HL-60/S4 (cell line): Measurements from ENCODE around the gene PRKAB1.
"Not testable (repeated sequence)": the region's sequence is repeated elsewhere in the genome, so short reads cannot be mapped to it uniquely, and the experiment has no call there.

Experiments used
- in situ Hi-C: fragments of 300-500 bp; cut with MboI; formaldehyde crosslinking; loops from 2 replicates; pipeline ENCODE4 v1.14.3; 2022; ENCODE audit warnings: low sequenced_read_pairs

PRKAB1 gene, protein sequence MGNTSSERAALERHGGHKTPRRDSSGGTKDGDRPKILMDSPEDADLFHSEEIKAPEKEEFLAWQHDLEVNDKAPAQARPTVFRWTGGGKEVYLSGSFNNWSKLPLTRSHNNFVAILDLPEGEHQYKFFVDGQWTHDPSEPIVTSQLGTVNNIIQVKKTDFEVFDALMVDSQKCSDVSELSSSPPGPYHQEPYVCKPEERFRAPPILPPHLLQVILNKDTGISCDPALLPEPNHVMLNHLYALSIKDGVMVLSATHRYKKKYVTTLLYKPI

DNA sequence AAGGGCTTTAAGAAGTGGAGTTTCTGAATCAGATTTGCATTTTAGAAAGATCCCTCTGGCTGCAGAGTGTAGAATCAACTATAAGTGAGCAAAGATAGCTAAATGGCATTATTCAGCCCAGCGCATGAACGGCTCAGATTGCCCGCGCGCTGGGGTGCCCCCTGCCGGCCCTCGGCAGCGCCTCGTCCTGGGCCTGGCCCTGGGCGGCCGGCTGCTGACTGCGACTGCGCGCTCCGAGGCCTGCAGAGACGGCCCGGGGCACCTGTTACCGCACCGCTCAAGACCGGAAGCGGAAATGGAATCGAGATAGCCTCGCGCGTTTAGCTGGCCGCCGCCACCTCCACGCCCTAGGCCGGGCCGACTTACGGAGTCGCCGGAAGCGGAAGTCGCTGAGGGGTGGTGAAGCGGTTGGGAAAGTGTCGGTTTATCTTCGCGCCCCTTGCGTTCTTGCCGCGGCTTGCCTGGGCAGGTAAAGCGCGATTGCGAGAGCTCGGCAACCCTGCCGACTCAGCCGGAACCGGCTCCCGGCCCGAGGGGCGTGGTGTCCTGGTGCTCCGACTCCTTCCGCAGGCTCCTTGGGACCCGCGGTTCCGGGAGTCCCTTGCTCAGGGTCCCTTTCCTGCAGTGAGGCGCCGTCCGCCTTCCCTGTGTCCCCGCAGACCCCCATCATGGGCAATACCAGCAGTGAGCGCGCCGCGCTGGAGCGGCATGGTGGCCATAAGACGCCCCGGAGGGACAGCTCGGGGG is at the start of gene PRKAB1:
TSS of gene PRKAB1 (plus strand) at position 557 of the 747 bp plus-strand sequence. CDS start at position 669, 112 bp downstream.
- in situ Hi-C loops = no loop called here

DNA sequence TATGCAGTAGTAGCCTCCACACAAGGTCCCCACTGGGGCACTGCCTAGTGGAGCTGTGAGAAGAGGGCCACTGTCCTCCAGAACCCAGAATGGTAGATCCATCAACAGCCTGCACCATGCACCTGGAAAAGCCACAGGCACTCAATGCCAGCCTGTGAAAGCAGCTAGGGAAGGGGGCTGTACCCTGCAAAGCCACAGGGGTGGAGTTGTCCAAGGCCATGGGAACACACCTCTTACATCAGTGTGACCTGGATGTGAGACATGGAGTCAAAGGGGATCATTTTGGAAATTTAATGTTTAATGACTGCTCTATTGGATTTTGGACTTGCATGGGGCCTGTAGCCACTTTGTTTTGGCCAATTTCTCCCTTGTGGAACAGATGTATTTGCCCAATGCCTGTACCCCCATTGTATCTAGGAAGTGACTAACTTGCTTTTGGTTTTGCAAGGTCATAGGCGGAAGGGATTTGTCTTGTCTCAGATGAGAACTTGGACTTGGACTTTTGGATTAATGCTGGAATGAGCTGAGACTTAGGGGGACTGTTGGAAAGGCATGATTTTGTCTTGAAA is 49.5 kb upstream of the PRKAB1 start:
- in situ Hi-C loops = not testable (repeated sequence)

DNA sequence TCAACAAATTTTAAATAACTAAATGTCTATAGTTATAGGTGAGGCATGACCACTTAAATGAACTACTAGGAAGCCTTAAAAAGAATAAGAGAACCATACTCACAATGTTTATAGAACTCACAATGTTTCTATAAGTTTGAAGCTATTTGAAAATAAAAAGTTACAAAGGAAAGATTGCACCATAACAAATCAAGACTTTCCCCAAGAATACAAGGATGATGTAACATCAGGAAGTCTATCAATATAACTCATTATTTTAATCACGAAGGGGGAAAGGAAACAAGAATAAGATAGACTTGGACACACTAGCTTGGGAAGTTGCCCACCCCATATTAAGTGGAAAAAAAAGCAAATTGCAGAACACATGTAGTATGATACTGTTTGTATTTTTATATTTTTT is 47.4 kb upstream of the PRKAB1 start:
- in situ Hi-C loops = no loop called here

DNA sequence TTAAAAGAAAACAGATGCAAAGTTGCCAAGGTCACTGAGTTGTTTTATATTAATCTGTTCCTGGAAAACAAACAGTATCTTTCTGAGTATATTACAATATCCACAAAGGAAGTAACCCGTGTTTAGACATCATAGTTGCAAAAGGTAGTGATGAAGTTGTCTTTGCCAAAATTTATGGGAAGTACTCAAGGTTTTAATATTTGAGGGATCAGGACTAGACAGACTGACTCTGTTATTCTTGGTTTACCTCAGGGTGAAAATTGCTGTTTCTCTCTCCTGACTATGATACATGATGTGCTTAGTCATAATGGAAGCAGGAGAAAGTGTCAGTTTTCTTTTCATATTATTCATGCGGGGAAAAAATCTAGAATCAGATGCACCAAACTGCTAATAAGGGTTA is 46.1 kb upstream of the PRKAB1 start:
- in situ Hi-C loops = no loop called here

DNA sequence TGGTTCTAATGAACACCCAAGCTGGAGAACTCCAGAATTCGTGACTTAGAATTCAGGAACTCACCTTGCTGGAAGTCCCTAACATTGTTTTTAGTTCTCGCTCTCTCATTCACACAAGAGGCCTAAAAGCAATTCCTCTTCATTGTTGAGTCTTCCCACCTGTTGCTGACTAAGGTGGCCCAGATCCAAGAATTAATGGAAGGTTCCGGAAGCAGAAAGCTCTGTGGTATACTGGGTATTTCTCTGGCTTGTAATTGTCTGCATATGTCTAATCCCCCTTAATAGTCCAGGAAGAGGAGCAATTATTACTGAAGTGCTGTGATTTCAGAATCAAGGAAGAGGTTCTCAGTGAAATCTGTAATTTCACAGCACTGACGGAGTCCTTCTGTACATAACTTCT is 43.0 kb upstream of the PRKAB1 start:
- in situ Hi-C loops = no loop called here

DNA sequence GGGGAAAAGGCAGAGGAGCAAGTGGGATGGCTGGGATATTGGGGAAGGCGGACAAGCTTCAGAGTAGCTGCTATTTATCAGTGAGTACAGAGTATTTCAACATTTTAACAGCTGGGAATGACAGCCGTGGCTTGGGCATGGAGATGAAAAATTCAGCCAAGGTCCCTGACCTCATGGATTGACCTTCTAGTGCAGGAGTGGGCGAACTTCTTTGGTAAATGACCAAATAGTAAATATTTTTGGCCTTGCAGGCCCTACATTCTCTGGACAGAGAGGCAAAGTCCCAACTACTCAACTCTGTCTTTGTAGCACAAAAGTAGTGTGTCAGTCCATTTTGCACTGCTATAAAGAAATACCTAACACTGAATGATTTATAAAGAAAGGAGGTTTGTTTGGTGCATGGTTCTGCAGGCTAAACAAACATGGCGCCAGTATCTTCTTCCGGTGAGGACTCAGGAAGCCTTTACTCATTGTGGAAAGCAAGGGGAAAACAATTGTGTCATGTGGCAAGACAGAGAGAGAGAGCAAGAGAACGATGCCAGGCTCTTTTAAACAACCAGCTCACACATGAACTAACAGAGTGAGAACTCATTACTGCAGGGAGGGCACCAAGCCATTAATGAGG is 40.8 kb upstream of the PRKAB1 start:
- in situ Hi-C loops = no loop called here

DNA sequence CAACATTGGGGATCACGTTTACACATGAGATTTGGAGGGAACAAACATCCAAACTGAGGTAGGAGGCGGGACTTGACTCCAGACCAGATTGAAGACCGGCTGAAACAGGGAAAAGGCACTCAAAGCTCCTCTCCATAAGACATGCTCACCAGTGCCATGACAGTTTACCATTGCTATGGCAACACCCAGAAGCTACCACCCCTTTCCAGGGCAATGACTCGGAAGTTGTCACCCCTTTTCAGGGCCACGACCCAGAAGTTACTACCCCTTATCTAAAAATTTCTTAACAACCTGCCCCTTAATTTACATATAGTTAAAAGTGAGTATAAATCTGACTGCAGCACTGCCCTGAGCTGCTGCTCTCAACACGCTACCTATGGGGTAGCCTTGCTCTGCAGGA is 40.2 kb upstream of the PRKAB1 start:
- in situ Hi-C loops = no loop called here

DNA sequence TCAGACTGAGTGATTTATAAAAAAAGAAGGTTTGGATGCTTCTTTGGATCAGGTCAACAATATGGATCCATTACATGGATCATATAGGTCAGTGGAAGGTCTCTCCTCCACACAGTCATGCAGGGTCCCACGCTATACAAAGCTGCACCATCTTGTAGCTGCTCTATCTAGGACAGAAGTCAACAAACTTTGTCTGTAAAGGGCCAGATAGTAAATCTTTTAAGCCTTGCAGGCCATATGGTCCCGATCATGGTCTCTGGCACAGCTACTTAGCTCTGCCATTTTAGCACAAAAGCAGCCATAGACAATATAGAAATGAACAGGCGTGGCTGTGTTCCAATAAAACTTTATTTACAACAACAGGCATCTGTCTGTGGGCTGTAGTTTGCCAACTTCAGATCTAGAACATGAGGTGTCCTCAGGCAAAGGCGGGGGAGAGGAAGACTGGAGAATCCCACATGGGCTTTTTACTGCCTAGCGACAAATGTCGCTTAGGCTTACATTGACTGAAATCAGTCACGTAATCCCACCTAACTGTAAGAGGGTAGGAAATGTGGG is 37.6 kb upstream of the PRKAB1 start:
- in situ Hi-C loops = no loop called here

DNA sequence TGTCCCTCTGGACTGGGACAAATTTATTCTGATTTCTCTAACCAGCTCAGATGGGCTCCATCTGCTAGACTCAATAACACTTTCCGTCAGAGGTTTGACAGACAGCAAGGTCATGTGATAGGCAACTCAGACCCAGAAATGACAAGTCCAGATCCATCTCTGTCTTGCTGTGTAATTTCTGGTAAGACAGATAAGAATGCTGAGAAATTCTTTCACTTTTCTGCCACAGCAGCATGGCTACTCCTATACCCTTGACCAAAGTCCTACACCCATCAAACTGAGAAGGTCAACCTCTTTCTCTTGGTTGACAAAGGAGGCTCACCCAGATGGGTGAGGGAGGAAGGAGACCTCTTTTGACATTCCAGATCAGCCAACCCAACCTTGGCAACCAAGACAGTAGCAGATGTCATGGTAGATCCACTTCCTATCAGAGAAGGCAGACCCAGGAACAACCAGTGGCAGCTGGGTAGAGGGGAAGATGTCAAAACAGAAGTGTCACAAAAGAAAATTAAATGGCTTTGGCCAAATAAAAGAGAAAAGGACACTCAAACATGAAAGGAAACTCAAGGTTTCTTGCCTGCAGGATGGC is 36.9 kb upstream of the PRKAB1 start:
- in situ Hi-C loops = no loop called here

DNA sequence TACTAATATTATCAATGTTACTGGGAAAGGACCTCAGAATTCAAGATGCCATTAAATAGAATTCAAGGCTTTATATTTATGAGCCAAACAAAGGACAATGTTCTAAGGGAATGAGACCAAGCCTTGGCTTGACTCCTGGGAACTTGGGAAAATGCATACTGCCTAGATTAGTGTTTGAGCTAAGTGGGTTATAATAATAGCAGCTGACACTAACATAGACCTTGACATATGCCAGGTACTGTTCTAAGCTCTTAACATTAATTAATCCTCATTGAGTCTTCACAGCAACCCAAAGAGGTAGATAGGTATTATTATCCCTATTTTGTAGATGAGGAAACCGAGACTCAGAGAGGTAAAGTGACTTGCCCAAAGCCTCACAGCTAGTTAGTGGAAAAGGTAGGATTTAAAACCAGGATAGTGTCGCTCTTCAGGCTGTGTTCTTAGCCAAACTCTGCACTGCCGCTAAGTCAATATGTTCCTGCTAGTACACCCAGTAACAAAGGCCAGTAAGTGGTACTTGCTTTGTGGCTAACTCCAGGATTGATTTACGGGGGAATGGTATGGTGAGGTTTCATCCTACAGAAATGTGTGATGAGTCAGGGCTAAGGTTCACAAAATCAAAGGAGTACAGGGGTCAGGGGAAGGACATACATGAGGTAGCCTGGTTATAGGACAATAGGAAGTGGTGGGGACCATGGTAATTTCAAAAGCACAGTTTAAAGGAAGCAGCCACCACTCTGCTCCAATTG is 35.8 kb upstream of the PRKAB1 start:
- in situ Hi-C loops = no loop called here

DNA sequence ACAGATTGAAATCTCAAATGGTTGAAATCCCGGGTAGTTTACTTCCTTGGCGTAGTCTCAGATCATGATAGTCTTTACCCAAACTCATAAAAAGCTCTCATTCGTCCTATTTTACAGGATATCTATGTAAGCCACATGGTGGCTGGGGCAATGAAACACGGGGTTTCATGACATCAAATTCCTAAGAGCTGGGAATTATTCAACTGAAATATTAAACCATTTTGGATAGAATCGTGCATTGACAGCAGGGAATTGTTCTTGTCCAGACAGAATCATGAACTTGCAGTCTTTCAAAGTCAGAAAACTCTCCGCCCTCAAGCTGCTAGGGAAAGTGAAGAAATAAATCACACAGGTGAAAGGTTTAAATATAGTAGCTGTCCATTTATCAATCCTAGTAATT is 33.2 kb upstream of the PRKAB1 start:
- in situ Hi-C loops = no loop called here

DNA sequence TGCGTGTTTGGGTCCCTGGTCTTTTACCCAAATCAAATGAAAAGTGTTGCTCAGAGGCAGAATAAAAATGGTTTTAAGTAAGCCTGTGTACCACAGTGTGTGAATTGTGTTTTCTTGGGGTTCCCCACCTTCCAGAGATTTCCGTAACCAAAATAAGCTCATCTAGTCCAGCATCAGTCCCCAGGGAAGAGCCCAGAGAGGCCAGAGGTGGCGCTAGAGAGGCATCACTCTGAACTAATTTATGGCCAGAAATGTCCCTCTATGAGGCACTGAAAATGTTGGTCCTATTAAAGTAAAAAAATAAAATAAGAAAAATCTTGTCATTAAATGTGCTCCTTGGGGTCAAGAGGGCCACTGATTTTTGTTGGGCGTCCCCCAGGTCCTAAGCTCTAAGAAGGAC is 24.9 kb upstream of the PRKAB1 start:
- in situ Hi-C loops = no loop called here

DNA sequence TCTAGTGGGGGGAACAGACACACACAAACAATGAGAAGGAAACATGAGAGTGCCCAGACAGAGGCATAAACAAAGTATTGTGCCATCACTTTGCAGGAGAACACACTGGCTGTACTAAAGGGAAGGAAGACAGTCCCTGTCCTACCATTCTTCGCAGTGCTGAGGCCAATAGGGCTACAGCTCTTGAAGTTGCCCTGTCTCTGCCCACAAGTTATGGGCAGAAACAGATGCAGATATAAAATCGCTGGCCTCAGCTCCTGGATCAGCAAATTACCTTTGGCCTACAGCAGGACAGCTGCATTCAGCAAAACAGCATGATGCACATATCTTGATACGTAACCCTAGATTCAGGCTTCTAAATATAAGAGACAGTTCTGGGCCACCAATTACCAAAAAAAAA is 23.0 kb upstream of the PRKAB1 start:
- in situ Hi-C loops = no loop called here

DNA sequence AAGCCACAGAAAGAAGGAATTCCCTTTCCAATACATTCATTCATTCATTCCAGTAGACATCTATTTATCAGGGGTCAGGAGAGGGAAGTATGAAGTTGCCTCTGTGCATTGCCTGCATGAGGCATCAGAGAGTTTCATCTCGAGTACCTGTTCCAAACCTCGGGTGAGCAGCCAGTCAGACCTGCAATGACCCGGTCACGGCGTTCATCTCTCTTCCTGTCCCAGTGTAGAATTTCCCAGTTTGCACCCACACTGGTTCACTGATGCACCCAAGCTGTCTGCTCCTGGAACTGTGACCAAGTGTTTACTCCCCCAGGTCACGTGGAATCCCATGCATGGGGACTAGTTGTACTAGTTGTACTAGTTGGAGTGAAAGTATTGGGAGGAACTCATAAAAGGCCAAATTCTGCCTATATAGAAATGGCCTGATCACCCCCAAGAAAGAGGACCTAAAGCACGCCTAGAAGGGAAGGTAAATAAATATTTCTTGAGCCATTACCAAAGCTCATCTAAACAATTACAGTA is 22.3 kb upstream of the PRKAB1 start:
- in situ Hi-C loops = no loop called here

DNA sequence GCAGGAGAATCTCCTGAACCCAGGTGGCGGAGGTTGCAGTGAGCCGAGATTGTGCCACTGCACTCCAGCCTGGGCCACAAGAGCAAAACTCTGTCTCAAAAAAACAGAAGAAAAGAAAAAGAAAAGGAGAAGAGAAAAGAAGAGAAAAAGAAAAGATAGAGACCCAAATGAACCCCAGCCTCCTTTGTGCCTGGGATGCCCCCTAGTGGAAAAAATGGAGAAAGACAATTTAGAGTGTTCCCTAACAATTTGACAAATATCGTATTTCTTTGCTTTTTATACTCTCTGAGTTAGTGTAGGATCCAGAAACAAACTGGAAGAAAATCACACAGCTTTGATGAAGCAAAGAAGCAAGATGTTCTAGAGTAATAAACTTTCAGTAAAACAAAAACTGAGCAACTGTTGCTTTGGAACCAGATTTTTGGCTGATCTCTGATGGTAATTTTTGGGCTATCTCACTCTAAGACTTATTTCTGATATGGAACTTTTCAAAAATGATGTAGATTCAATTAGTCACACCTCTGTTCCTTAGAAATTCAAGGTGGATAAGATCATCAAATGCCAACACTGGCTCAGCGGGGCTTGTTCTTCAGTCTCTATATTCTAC is 18.6 kb upstream of the PRKAB1 start:
- in situ Hi-C loops = no loop called here

DNA sequence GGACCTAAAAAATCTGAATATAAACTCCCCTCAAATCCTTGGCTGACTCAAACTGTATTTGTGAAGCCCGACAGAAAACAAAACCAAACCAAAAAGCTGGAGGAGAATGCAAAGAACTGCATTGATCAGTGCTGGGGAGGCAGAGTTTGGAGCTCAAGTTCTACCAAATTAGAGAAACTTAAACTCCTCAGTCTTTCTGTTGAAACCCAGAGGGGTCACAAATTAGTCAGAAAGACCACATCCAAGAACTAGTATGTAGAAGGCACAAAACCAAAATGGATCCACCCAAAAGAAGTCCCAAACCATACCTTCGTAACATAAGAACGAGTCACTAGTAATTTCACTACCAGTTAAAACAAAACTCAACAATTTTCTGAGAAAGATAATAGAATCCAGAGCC is 15.3 kb upstream of the PRKAB1 start:
- in situ Hi-C loops = no loop called here

DNA sequence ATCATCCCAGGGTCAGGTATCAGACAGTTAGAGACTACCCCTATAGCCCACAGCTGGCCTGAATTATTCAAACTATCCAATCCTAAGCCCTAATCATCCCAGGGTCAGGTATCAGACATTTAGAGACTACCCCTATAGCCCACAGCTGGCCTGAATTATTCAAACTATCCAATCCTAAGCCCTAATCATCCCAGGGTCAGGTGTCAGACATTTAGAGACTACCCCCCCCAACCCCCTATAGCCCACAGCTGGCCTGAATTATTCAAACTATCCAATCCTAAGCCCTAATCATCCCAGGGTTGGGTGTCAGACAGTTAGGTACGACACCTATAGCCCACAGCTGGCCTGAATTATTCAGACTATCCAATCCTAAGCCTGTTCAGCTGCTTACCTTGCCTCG is 10.9 kb upstream of the PRKAB1 start:
- in situ Hi-C loops = not testable (repeated sequence)

DNA sequence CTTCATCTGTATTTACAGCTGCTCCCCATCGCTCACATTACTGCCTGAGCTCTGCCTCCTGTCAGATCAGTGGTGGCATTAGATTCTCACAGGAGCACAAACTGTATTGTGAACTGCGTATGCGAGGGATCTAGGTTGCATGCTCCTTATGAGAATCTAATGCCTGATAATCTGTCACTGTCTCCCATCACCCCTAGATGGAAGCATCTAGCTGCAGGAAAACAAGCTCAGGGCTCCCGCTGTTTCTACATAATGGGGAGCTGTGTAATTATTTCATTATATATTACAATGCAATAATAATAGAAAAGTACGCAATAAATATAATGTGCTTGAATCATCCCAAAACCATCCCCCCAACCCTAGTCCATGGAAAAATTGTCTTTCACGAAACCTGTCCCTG is 9.8 kb upstream of the PRKAB1 start:
- in situ Hi-C loops = not testable (repeated sequence)

DNA sequence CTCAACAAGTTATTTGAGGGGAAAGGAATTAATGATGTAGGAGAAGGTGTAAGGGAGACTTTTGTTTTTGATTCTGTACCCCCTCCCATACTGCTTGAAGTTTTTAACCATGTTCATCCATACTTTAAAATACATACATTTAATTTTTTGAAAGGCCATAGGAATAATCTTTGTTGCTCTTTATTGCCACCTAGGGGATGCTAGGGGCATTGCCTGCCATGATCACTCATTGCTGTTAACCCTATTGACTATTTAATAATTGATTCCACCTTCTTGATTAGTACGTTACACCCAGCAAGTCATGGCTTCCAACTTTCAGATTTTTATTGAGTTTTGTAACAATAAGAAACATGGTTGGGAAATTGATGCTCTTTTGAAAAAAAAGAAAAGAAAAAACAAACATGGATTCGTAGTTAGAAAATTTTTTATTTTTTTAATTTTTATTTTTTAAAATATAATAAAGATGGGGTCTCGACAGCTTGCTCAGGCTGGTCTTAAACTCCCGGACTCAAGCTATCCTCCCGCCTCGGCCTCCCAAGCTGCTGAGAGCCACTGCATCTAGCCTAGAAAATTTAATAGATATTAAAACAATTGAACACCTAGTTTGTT is 8.5 kb upstream of the PRKAB1 start:
- in situ Hi-C loops = no loop called here
